Fibroblast of mammary gland (primary cell): ENCODE results near the gene RAD9B.

Experiments
- DNase-seq: peaks from one replicate; pipeline ENCODE4 v3.0.0-alpha.2; 2010; ENCODE audit warnings: low read depth
- H3K4me3 ChIP-seq: 2 replicates; pipeline ENCODE4 v1.5.1; 2011; ENCODE audit warnings: low read depth, mild to moderate bottlenecking, low read length, moderate library complexity; ENCODE audit not compliant: control insufficient read depth
- TF ChIP-seq, protein P1 (sequence below): conservative IDR thresholded peaks from 2 replicates; pipeline ENCODE4 v1.5.1; 2011; ENCODE audit warnings: low read depth, low read length, inconsistent platforms; ENCODE audit not compliant: control insufficient read depth, insufficient read depth

Gene RAD9B

DNA sequence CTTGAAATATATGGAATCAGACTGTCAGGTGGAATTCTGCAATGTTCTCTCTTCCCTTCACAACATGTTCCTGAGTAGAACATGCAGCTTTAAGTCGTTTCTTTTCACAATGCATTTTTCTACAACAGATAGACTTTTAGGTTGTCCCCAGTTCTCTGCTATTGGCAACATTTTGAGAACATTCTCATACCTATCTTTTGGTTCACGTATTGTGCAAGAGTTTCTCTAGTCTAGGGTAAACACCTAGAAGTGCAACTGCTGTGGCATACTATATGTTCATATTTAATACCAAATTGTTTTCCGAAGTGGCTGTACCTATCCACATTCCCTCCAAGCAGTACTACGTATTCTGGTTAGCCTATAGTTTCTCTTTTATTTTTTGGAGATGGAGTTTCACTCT, 48.9 kb downstream of the RAD9B start:
- TF ChIP-seq, protein P1, sequence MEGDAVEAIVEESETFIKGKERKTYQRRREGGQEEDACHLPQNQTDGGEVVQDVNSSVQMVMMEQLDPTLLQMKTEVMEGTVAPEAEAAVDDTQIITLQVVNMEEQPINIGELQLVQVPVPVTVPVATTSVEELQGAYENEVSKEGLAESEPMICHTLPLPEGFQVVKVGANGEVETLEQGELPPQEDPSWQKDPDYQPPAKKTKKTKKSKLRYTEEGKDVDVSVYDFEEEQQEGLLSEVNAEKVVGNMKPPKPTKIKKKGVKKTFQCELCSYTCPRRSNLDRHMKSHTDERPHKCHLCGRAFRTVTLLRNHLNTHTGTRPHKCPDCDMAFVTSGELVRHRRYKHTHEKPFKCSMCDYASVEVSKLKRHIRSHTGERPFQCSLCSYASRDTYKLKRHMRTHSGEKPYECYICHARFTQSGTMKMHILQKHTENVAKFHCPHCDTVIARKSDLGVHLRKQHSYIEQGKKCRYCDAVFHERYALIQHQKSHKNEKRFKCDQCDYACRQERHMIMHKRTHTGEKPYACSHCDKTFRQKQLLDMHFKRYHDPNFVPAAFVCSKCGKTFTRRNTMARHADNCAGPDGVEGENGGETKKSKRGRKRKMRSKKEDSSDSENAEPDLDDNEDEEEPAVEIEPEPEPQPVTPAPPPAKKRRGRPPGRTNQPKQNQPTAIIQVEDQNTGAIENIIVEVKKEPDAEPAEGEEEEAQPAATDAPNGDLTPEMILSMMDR: no peak
- DNase-seq: no peak
- H3K4me3 ChIP-seq: no peak overlapping the region
